GM18868 (cell line): ENCODE results near the gene SEC24B.
"Not testable (repeated sequence)": the region's sequence is repeated elsewhere in the genome, so short reads cannot be mapped to it uniquely, and the experiment has no call there.

ENCODE experiments used
- ATAC-seq: cut with Tn5 transposase; IDR thresholded peaks from one replicate; pipeline ENCODE4 v1.9.1; 2021; ENCODE audit warnings: mild to moderate bottlenecking, moderate library complexity; ENCODE audit not compliant: unreplicated experiment

SEC24B gene

DNA sequence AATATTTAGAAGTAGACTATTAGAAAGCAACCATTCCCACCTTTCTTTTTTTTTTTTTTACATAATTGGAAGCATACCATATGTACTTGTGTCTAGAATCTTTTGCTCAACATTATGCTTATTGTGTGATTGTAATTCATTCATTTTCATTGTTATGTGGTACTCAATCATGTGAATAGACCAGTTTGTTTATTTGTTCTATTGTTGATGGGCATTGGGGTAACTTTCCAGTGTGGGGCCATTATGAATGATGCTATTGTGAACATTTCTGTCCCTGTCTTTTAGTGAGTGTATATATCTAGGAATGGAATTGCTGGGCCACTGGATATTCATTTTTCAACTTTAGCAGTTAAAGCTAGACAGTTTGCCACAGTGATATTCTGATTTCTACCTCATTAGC is 63.9 kb downstream of the SEC24B start:
- ATAC-seq = no peak

DNA sequence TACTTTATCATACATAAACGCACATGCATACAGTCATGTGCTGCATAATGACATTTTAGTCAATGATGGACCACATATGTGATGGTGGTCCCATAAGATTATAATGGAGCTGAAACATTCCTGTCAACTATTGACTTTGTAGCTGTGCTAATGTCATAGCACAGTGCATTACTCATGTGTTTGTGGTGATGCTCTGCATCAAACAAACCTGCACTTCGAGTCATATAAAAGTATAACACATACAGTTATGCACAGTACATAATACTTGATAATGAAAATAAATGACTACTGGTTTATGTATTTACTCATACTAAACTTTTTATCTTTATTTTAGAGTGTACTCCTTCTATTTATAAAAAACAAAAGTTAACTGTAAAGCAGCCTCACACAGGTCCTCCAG is 65.9 kb downstream of the SEC24B start:
- ATAC-seq = no peak

DNA sequence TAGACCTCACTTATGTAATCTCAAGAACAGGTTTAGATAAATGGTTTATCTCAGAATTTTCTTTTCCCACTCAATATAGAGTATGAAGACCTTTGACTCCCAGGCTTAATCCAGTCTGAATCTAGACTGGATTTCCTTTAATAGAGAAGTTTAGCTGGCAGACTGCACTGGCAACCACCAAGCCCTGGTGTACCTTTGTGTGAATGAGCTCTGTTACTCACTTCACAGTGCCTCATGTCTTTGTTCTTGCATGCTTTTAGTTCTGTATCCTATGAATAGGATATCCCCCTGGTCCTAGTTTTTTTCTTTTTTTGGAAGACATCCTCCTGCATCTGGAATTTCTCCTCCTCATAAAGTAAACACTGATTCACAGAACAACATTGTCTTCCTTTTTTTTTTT is 73.3 kb downstream of the SEC24B start:
- no peak for ATAC-seq

DNA sequence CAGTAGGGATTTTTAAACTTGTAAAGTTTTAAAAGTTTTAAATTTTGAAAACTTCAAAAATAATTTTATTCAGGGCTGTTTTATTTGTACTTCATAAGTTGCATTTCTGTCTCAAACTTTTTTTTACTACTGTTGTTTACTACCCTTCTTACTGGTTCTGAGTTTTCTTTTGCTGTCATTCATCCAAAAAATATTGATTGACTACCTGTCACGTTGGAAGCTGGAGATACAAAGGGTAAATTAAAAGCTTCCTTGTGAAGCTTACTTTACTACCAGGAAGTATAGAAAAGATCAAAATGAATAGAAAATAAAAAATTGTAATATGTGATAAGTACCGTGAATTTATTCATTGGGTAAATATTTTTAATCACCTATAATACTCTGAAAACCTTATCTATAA is 77.1 kb downstream of the SEC24B start:
- no peak for ATAC-seq

DNA sequence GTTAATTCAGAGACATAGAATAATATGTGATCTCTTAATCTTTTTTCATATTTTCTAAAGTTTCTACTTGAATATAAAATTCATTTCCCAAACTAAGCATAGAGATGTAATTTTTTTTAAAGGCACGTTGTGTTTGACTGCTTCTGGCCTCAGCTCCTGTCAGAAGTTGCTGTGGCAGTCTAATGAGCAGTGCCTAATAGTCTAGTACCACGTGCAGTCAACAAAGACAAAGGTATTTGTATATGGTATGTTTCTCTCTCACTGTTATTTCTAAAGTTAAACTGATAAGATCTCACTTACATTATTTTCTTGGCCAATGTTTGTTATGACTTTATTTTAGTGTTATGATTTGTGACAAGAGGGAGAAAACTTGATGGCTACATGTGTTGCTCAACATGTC is 77.8 kb downstream of the SEC24B start:
- no peak for ATAC-seq

DNA sequence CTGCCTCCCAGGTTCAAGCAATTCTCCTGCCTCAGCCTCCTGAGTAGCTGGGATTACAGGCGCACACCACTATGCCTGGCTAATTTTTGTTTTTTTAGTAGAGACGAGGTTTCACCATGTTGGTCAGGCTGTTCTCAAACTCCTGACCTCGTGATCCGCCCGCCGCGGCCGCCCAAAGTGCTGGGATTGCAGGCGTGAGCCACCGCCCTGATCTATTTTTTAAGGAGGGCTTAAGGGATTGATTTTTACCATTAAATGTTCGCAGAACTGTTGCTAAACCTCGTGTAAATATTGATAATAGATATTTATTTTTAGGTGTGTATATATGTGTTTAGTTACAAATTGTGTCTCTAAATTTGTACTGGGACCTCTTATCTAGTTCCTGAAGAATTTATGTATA is 79.8 kb downstream of the SEC24B start:
- ATAC-seq = not testable (repeated sequence)

DNA sequence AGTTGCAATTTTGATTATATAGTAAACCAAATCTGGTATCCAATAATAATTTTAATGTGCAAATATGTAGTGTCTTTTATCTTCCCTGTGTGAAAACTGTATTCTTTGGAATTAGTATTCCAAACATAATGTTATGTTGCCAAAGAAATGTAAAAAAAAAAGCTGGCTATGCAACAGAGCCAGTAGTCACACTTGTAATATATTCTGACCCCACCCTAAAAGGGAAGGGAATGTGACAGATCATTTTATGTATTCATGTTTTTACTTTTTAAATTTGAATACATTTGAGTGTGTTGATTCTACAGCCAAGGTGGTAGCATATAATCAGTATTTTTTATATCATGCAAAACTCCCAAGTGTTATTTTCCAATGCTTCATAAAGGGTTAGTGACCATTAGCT is 98.6 kb downstream of the SEC24B start:
- no peak for ATAC-seq

DNA sequence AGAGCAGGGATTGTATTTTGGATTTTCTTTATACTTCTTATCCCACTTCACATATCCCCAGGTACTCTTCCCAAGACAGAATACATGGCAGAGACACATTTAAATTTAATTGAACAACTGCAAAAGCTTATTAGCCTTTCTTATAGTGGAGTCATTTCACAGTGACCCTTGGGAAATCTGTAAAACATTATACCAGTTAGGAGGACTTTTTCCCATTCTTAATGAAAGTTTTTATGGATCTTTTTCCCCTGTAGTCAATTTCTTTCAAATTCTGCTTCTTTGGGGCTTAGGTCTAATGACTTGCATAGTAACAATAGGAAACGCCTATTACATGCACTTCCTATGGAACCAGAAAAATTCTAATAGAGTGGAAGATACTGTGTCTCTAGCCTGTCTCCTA is 111.8 kb downstream of the SEC24B start:
- no peak for ATAC-seq

DNA sequence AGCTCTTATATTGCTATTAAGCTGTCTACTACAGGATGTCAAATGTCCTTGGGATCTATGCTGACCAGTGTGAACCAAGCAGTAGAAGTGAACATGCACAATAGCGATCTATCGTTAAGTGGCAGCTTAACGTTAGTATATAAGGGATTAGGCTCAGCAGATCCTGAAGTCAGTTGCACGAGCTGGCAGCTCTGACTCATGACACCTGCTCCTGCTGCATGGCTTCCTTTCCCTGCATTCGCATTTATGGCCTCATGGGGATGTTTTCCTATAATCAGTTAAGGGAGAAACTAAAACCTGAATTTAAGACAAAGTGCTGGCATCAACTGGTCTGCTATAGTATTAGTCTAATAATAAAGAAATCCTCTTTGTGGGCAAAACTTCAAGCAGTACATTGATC is 113.8 kb downstream of the SEC24B start:
- no peak for ATAC-seq

DNA sequence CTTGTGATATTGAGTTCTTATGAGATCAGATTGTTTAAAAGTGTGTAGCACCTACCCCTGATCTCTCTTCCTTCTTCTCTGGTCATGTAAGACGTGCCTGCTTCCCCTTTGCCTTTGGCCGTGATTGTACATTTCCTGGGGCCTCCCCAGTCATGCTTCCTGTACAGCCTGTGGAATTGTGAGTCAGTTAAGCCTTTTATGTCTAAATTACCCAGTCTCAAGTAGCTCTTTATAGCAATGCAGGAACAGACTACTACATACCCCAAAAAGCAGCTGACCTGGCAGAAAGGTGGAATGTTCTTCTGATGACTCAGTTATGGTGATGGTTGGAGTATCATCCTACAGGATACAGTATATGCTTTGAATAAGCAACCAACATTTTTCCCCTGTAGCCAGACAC is 115.0 kb downstream of the SEC24B start:
- no peak for ATAC-seq

DNA sequence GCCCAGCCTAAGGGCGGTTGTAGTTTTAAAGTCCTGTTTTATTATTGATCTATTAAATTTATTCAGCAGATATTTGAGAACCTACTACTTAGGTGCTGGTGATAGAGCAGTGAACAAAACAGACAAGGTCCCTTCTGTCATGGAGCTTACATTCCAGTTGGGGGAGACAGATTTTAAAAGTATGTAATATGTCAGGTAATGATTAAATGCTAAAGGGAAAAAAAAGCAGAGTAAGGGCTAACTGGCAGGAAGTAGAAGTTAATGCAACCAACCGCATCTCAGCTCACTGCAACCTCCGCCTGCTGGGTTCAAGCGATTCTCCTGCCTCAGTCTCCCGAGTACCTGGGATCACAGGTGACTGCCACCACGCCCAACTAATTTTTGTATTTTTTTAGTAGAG is 118.6 kb downstream of the SEC24B start:
- ATAC-seq = no peak

DNA sequence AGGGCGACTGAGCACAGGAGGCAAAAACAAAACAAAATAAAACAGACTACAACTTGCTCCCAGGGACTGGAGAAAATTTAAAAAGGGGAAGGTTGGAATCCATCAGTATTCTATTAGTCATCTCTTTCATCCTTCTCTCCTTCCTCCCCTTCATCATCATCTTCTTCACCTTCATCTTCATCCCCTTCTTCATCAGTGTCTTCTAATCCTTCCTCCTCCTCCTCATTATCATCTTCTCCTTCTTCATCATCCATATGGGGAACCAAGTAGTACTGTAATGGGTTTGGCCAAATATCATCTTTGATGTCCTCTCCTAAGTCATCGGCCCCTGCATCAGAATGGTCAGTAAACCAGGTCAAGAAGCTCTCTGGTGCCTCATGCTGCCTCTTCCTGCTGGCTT is 119.5 kb downstream of the SEC24B start:
- no peak for ATAC-seq

DNA sequence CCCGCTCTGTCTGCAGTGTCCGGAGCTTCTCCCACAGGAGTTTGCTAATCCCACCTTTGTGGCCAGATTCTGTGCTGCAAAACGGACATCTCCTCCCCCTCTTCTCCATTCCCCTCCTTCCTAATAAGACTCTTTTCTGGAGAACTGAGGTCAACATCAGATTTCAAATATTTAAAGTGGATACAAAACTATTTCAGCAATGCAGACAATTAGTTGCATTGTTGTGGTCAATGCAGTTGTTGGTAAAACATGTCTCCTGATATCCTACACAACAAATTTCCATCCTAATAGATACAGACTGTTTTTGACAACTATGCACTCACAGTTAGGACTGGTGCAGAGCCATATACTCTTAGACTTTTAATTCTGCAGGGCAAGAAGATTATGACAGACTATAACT is 121.4 kb downstream of the SEC24B start:
- no peak for ATAC-seq

DNA sequence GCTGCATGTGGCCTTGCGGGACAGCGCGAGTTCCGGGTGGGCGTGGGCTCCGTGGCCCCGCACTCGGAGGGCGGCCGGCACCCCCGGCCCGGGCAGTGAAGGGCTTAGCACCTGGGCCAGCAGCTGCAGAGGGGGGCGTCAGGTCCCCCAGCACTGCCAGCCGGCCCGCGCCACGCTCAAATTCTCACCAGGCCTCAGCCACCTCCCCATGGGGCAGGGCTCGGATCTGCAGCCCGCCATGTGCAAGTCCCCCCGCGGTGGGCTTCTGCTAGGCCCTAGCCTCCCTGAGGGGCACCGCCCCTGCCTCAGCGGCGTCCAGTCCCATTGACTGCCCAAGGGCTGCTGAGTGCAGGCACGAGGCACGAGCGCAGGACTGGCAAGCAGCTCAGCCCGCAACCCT is 123.8 kb downstream of the SEC24B start:
- no peak for ATAC-seq

DNA sequence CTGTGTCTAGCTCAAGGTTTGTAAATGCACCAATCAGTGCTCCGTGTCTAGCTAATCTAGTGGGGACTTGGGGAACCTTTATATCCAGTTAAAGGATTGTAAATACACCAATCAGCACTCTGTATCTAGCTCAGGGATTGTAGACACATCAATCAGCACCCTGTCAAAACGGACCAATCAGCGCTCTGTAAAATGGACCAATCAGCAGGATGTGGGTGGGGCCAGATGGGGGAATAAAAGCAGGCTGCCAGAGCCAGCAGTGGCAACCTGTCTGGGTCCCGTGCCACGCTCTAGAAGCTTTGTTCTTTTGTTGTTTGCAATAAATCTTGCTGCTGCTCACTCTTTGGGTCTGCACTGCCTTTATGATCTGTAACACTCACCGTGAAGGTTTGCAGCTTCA is 124.5 kb downstream of the SEC24B start:
- ATAC-seq = not testable (repeated sequence)

DNA sequence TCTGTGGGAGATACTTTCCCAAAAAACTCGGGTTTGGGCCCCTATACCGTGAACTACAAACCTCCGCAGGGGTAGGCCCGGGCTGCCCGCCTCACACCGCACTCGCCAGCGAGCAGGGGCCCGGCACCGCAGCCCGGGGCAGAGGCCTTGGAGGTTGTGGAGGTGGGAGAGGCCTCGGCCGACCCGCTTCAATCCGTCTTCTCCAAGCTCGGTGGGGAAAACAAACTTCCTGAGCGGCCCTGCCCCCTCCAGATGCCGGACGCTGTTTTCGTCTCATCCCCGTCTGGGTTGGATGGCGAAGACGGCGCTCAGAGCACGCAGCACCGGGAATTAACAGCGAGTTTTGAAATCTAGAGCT is 126.0 kb downstream of the SEC24B start:
- peak; percentile 18 for ATAC-seq

DNA sequence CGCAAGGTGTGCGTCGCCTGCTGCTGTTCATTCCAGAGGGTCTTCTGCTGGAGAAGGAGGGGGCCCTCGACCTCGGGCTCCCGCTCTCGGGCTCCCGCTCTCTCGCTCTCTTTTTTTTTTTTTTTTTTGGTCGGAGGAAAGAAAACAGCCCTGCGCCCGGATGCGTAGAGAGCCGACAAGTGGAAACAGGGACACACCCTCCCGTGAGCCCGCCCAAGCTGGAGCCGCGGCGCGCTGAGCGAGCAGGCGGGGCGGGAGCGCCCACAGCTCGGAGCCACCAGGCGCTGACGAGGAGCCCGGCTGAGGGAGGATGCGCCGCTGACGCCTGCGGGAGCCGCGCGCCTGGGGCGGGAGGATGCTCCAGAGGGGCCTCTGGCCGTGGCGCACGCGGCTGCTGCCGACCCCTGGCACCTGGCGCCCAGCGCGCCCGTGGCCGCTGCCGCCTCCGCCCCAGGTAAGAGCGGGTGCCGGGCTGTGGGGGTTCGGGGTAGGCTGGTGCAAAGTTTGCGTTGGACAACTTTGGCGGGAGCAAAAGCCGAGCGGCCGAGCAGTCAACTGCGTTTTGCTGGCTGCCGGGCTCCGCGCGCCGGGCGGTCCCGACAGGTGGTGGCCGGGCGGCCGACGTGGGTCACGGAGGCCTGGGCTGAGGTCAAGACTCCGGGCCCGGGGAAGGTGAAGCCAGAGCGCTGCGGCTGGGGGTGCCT is 126.5 kb downstream of the SEC24B start, which contains the start of gene MCUB:
TSS of gene MCUB (plus strand) at position 264 of the 704 bp plus-strand sequence. CDS start at position 356, 92 bp downstream.
- peak; percentile 91 for ATAC-seq

DNA sequence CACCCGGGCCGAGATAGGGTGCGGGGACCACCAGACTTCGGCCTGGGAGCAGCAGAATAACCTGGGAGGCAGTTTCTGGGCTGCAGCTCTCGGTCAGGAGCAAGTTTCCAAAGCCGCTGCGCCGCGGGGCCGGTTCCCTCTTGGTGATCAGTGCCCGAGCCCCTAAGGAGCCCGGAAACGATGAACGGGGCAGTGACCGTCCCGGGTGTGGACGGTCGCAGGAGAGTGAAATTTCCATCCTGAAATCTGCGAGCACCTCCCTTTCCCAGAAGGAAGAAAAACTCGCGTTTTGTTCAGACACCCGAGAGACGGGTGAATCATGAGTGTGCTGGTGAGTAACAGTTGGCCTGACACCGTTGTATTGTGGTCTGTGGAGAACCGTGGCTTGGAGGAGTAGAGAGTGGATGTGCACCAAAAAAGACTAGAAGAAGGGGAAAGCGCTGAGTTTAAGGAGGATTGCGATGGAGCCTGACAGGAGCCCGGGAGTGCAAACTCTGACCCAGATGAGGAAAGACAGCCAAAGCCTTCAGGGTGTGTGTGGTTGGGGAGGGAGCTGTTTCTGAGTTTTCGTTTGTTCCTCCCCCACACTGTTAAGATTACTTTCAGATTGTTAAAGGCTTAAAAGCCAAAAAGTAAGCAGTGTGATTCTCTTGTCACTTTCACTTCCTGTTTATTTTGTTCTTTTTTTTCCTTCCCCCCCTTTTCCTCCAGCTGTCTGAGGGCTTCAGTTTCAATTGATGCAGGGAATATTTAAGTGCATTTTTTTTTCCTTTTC is 127.3 kb downstream of the SEC24B start:
- ATAC-seq = peak; percentile 68

DNA sequence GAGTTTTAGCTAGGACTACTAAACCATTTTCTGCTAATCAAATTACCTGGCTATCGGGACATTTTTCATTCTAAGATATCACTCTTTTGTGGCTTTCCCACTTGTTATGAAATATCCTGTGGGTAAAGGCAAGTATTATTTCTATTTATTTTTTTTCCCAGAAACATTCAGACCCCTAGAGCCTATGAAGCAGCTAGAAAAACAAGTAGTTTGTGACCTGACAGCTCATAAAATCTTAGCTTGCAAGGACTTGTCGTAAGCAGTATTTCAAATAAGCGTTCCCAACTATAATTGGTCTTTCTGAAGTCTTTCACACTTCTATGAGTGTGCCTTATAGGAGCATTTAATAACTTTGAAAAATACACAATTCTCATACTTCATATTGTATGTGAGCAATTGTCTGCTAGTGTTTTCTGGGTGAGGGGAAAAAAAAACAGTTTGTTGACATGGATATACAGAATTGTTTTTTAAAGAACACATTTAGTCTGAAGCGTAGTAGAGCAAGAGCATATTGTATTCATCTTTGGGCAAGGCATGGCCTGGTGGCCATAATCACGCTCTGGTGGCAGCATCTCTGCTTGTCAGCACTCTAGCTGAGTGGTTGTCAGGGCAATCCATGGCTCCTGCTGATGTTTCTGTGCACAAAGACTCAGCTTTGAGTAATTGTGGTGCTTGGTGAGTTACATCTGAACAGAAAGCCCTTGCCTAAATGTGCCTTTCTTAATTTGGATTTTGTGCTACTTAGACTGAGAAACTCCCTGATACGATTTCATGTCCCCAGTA is 129.0 kb downstream of the SEC24B start:
- ATAC-seq = no peak

DNA sequence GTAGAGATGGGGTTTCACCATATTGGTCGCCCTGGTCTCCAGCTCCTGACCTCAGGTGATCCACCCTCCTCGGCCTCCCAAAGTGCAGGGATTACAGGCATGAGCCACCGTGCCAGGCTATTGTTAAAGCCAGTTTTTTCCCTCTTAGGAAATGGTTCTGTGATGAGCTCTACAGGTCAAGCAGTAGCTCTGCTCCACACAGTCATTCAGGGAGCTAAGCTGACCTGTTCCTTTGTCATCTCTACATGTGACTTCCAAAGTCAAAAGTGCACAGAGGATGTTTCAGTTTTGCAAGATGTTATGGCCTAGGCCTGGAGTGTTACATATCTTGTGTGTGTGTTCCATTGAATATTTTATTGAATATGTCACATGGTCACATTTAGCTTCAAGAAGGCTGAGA is 137.9 kb downstream of the SEC24B start:
- no peak for ATAC-seq

DNA sequence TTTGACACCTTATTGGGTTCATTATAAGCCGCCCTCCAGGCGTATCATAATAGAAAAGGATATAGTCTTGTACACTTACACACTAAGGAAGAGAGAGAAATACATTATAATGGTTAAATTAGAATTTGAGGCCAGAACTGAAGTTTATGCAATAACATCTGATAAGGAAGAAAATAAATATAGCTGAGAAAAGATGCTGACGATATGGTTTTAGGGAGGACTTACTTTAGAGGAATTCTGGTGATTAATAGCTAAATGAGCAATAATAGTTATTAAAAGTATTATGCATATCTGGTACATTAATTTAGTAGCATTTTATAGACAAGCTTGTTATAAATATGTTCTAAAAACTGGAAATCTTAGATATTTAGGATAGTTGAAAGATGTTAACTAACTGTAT is 138.5 kb downstream of the SEC24B start:
- ATAC-seq = no peak

DNA sequence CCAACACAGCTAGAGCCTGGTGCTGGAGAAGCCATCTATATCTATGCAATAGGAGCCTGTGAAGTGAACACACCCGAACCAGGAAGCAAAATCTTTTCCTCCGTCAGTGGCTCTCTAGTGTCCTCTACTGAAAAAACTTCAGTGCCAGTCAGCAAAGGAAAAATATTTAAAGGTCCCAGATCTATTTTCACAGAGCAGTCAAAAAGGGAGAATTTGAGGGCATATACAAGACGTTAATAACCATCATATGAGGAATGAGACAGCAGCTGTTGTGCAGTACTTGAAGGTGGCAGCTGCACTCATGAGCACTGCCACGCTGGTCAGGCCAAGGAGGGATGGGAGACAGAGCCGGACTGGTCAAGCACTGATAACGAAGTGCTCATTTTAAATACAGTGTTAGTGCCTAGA is 140.8 kb downstream of the SEC24B start:
- ATAC-seq = no peak
